Activated CD8-positive, alpha-beta memory T cell treated with anti-CD3 and anti-CD28 coated beads for 1 hour (primary cell): ENCODE data around the gene STAG1.
"Not testable (repeated sequence)": the region's sequence is repeated elsewhere in the genome, so short reads cannot be mapped to it uniquely, and the experiment has no call there.

ENCODE experiments used
- DNase-seq, 2 donors: peaks; one replicate each; pipeline ENCODE4 v3.0.0-alpha.2; 2020; ENCODE audit warnings: low read depth in 1 of 2; ENCODE audit errors: extremely low read depth in 1 of 2

STAG1 gene

GRCh38 chr3:136657526-136657925 lies 94.7 kb downstream of the STAG1 start:
- no peak for DNase-seq

- DNase-seq: no peak
Measured at GRCh38 chr3:136653628-136654027, 98.5 kb downstream of the STAG1 start.

- DNase-seq: no peak
Measured at GRCh38 chr3:136651581-136651980, 100.6 kb downstream of the STAG1 start.

GRCh38 chr3:136650461-136650860 lies 101.7 kb downstream of the STAG1 start:
- no peak for DNase-seq

GRCh38 chr3:136645915-136646314 lies 106.3 kb downstream of the STAG1 start:
- DNase-seq: no peak

- DNase-seq: no peak
Measured at GRCh38 chr3:136644212-136644611, 108.0 kb downstream of the STAG1 start.

- not testable (repeated sequence) for DNase-seq
Measured at GRCh38 chr3:136643380-136643779, 108.8 kb downstream of the STAG1 start.

GRCh38 chr3:136642711-136643110 lies 109.5 kb downstream of the STAG1 start:
- no peak for DNase-seq

- DNase-seq: no peak
Measured at GRCh38 chr3:136639069-136639468, 113.1 kb downstream of the STAG1 start.

- no peak for DNase-seq
Measured at GRCh38 chr3:136637176-136637575, 115.0 kb downstream of the STAG1 start.

- no peak for DNase-seq
Measured at GRCh38 chr3:136634821-136635220, 117.4 kb downstream of the STAG1 start.

GRCh38 chr3:136632625-136633081 lies 119.5 kb downstream of the STAG1 start:
- DNase-seq: no peak

GRCh38 chr3:136631424-136631823 lies 120.8 kb downstream of the STAG1 start:
- no peak for DNase-seq

- DNase-seq: no peak
Measured at GRCh38 chr3:136630915-136631314, 121.3 kb downstream of the STAG1 start.

GRCh38 chr3:136626493-136626892 lies 125.7 kb downstream of the STAG1 start:
- DNase-seq: no peak

GRCh38 chr3:136624894-136625815 lies 127.0 kb downstream of the STAG1 start:
- DNase-seq: no peak

GRCh38 chr3:136624371-136624770 lies 127.8 kb downstream of the STAG1 start:
- DNase-seq: no peak

GRCh38 chr3:136621628-136622027 lies 130.6 kb downstream of the STAG1 start:
- no peak for DNase-seq

GRCh38 chr3:136620436-136620835 lies 131.7 kb downstream of the STAG1 start:
- no peak for DNase-seq

GRCh38 chr3:136617969-136618525 lies 134.1 kb downstream of the STAG1 start:
- DNase-seq: not testable (repeated sequence)

- DNase-seq: no peak
Measured at GRCh38 chr3:136617198-136617597, 135.0 kb downstream of the STAG1 start.

GRCh38 chr3:136612512-136612911 lies 139.7 kb downstream of the STAG1 start:
- DNase-seq: no peak
